HFF-Myc (cell line): ENCODE measurements around the gene ABHD14A.

Experiments
- DNase-seq: peaks from one replicate; pipeline ENCODE4 v3.0.0-alpha.2; 2011; ENCODE audit warnings: low read depth; ENCODE audit errors: extremely low read depth
- H3K4me3 ChIP-seq: replicated peaks from 2 replicates; pipeline ENCODE4 v1.5.1; 2011; ENCODE audit warnings: low read depth, mild to moderate bottlenecking, control low read depth, low read length
- CTCF ChIP-seq: IDR thresholded peaks from 2 replicates; pipeline ENCODE4 v1.5.1; 2012; ENCODE audit warnings: mild to moderate bottlenecking, low read depth, low read length, control low read depth; ENCODE audit errors: missing control alignments

The ABHD14A gene

DNA sequence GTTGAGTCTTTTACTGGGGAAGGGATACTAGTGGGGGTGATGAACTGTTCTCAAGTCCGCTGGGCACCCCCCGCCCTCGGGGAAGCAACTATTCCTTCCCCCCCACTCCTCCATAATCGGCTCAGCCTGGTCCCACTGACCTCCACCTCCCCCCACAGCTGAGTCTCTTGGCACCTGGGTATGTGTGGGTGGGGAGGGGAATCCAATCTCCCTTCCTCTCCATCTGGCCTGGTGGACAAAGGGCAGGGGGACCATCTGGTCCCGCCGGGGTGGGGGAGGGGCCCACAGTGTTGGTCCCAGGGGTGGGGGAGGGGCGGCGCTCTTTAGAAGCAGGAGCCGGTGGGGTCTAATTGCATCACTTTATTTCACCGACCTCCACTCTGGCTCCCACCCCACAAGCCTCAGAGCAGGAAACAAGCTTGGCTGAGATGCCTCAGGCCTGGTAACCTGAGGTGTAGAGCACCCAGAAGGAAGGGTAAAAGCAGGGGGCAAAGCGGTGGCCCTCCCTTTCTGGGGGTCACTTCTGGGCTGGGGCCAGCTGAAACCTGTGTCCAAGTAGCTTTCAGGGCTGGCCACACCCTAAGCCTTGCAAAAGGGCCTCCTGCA is 6.6 kb upstream of the ABHD14A start:
- H3K4me3 ChIP-seq = peak overlapping the region; percentile 47
- no peak for TF ChIP-seq CTCF
- DNase-seq = peak; percentile 41

GRCh38 chr3:51968883-51969678 is 5.8 kb upstream of the ABHD14A start:
- no peak overlapping the region for H3K4me3 ChIP-seq

GRCh38 chr3:51969841-51970240 is 5.0 kb upstream of the ABHD14A start:
- H3K4me3 ChIP-seq = no peak overlapping the region
- DNase-seq = no peak

More at GRCh38 chr3:51968883-51969678, 5.8 kb upstream of the ABHD14A start:
- TF ChIP-seq CTCF = no peak
- DNase-seq = no peak

DNA sequence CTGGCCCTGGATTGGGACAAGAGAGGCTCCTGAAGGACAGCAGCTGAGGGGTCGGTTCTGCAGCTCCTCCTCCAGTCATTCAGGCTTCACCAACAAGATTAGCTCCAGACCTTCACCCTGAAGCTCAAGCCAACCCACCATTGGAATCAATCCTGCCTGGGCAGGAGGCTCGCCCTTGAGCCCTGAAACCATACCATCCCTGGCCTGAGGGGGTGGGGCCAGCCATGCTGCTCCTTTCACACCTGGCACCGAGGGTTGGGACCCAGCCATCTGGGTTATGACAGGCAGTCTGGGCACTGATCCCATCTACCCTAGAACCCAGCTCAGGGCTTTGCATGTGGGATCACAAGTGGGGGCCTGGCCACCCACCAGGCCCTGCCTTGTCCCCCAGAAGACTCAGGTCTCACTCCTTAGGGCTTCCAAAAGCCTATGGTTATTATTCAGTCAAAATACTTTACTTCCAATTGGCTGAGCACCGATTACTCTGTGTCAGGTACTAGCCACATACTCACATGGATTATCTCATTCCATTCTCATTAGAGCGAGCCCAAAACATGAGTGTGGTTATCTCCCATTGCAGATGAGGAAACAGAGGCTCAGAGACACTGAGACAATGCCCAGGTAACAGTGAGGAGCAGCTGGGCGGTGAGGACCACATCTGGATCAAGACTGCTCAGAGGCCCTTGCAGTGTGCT is 4.1 kb upstream of the ABHD14A start:
- TF ChIP-seq CTCF = no peak
- no peak for DNase-seq
- H3K4me3 ChIP-seq = no peak overlapping the region

More at GRCh38 chr3:51969841-51970240, 5.0 kb upstream of the ABHD14A start:
- no peak for TF ChIP-seq CTCF

DNA sequence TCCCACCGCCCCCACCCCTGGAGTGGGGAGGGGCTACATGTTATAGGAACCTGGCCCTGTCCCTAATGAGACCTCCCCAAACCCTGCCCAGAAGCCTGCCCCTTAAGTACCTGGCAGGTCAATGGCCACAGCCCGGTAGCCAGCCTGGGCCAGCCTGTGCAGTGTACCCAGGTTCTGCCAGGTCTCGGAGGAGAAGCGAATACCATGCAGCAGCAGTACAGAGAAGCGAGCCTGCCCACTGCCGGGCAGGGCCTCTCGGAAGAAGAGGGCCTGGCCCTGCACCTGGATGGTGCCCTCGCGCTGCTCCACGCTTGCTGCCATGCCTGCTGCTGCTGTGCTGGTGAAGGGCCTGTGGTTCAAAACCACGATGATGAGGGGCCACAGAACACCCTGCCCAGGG is 3.5 kb upstream of the ABHD14A start:
- H3K4me3 ChIP-seq = no peak overlapping the region
- DNase-seq = no peak
- no peak for TF ChIP-seq CTCF

DNA sequence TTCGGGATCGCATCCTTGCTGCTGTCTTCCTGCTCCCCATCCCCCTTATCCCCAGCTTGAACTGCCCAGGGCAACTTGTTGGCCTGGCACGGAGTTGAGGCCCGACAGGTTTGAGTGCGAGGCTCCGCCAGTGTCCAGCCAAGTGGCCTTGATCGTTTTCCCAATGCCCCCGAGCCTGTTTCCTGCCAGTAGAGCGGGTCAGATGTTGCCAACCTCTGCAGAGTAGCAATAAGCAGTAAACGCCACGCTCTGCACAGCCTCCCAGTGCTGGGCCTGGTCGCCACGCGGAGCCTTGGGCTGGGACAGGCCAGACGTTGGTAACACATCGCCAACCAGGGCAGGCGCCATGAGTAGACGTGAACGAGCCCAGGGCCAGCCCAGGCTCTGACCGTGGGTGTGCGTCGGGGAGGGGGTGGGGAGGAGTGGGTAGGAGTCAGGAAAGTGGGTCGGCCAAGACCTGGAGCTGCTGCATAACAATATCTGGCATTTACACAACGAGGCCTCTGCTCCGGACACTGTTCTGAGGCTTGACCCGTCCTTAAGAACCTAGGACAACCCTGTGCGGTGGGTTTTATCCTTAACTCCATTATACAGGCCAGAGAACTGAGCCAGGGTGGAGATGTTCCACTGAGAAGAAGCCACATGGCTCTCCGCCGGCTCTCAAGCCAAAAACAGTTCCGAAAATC is 444 bp upstream of the ABHD14A start:
- DNase-seq = no peak

More for the DNA sequence above, 444 bp upstream of the ABHD14A start:
- TF ChIP-seq CTCF = no peak
- peak overlapping the region; percentile 82 for H3K4me3 ChIP-seq
